PC-3 (cell line): ENCODE results near the gene MIB1. TPM values are rescaled to one million over a fixed set of nuclear protein-coding genes. Genes with fewer than 3 reads are reported as not detected.
"Not testable (repeated sequence)": the region's sequence is repeated elsewhere in the genome, so short reads cannot be mapped to it uniquely, and the experiment has no call there.

Experiments
- ATAC-seq: fragments of 200-7000 bp; cut with Tn5 transposase; 2 replicates; pipeline ENCODE4 v1.9.1; 2020; ENCODE audit warnings: mild to moderate bottlenecking, moderate library complexity
- BruUV-seq: library from RNA; stranded (reverse); fragments of 400-500 nt; replicated peaks from 2 replicates; lab custom pipeline; 2021; lab: Mats Ljungman, UMichigan
- CTCF ChIA-PET: fragments of 300-600 bp; sonication (Branson Sonifier 250); formaldehyde crosslinking; loops from one replicate; lab custom pipeline; 2022; ENCODE audit warnings: antibody characterized with exemption; lab: Charles Lee
- POLR2A ChIA-PET: fragments of 300-600 bp; sonication (Branson Sonifier 250); formaldehyde crosslinking; loops from one replicate; lab custom pipeline; 2022; ENCODE audit warnings: antibody characterized with exemption; ENCODE audit not compliant: unreplicated experiment; lab: Charles Lee
- DNase-seq: peaks from one replicate; pipeline ENCODE4 v3.0.0-alpha.2; 2015
- H2AFZ ChIP-seq: fragments of 300-600 bp; sonication (generic); 2 replicates; pipeline ENCODE4 v1.6.0; 2016; ENCODE audit warnings: antibody characterized with exemption, low read length
- H3F3A ChIP-seq: fragments of 300-600 bp; sonication (generic); one replicate; pipeline ENCODE4 v1.6.0; 2017; ENCODE audit warnings: antibody characterized with exemption, low read length, control low read depth, mild to moderate bottlenecking; ENCODE audit not compliant: unreplicated experiment
- H3K27ac ChIP-seq: fragments of 300-600 bp; sonication (generic); 2 replicates; pipeline ENCODE4 v1.5.1; 2016; ENCODE audit warnings: mild to moderate bottlenecking, low read length
- H3K27me3 ChIP-seq: fragments of 300-600 bp; sonication (generic); 2 replicates; pipeline ENCODE4 v1.6.1; 2016; ENCODE audit warnings: low read length, mixed read lengths
- H3K36me3 ChIP-seq: fragments of 300-600 bp; sonication (generic); 2 replicates; pipeline ENCODE4 v1.6.1; 2016; ENCODE audit warnings: low read depth, mixed run types, low read length, mixed read lengths
- H3K4me1 ChIP-seq: fragments of 300-600 bp; sonication (generic); 2 replicates; pipeline ENCODE4 v1.5.1; 2016; ENCODE audit warnings: low read length; ENCODE audit not compliant: insufficient read depth
- H3K4me2 ChIP-seq: fragments of 300-600 bp; sonication (generic); 2 replicates; pipeline ENCODE4 v1.6.0; 2016; ENCODE audit warnings: low read length
- H3K4me3 ChIP-seq: fragments of 300-600 bp; sonication (generic); 2 replicates; pipeline ENCODE4 v1.5.1; 2016; ENCODE audit warnings: mild to moderate bottlenecking, low read length, mixed read lengths
- H3K79me2 ChIP-seq: fragments of 300-600 bp; sonication (generic); 2 replicates; pipeline ENCODE4 v1.6.1; 2017; ENCODE audit warnings: low read length, mixed read lengths
- H3K9ac ChIP-seq: fragments of 300-600 bp; sonication (generic); 2 replicates; pipeline ENCODE4 v1.6.0; 2016; ENCODE audit warnings: mild to moderate bottlenecking, low read length
- H3K9me2 ChIP-seq: fragments of 300-600 bp; sonication (generic); replicated peaks from 2 replicates; pipeline ENCODE4 v1.6.1; 2016; ENCODE audit warnings: mixed run types, low read length, mixed read lengths
- H3K9me3 ChIP-seq: fragments of 300-600 bp; sonication (generic); 2 replicates; pipeline ENCODE4 v1.6.1; 2016; ENCODE audit warnings: low read length, mixed read lengths
- H4K20me1 ChIP-seq: fragments of 300-600 bp; sonication (generic); 2 replicates; pipeline ENCODE4 v1.6.1; 2016; ENCODE audit warnings: low read length, mixed read lengths
- EZH2 ChIP-seq: fragments of 300-600 bp; sonication (generic); IDR thresholded peaks from one replicate; pipeline ENCODE4 v1.6.1; 2017; ENCODE audit warnings: antibody characterized with exemption, mild to moderate bottlenecking, low read length; ENCODE audit not compliant: unreplicated experiment
- EZH2phosphoT487 ChIP-seq: fragments of 300-600 bp; sonication (generic); IDR thresholded peaks from 2 replicates; pipeline ENCODE4 v1.6.1; 2018; ENCODE audit warnings: mild to moderate bottlenecking, antibody characterized with exemption, low read length, borderline replicate concordance
- intact Hi-C: fragments of 100-400 bp; cut with micrococcal nuclease; formaldehyde crosslinking; loops from 2 replicates; pipeline ENCODE4 v1.9.0; 2023
- total RNA-seq: library from RNA; depleted of rRNA; stranded (reverse); fragments of >200 nt; gene quantifications from 2 replicates; pipeline ENCODE4 v1.2.3, GENCODE V29; 2014
- TF ChIP-seq, protein P1 (sequence below): fragments of 300-600 bp; sonication (generic); conservative IDR thresholded peaks from 2 replicates; pipeline ENCODE4 v1.5.1; 2017; ENCODE audit warnings: antibody characterized with exemption, low read depth, mild to moderate bottlenecking, low read length

The MIB1 gene
- total RNA-seq, 1 experiment from 2014 or later, result 25.1 TPM

DNA sequence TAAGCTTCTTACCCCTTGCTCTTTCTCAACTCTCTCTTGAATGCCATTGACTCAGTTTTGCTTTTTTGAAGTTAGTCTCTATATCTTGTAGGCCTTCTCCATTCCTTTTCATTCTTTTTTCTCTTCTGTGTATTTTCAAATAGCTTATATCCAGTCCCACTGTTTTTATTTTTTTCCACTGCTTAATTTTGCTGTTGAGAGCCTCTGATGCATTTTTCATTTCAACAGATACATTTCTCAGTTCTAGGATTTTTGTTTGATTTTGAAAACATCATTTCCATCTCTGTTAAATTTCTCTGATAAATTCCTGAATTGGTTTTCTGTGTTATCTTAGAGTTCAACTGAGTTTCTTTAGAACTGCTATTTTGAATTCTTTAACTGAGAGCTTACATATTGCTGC is 45.9 kb downstream of the MIB1 start:
- H3K27me3 ChIP-seq, result no peaks in the 10 kb centered on the region
- H3K36me3 ChIP-seq, result peaks cover 24% of the 10 kb centered on the region
- H2AFZ ChIP-seq, result no peak overlapping the region
- no peaks in the 10 kb centered on the region for H3F3A ChIP-seq
- intact Hi-C loops, result no loop called here
- BruUV-seq, result no TSS peak
- H3K9me2 ChIP-seq, result no peaks in the 10 kb centered on the region
- no peak for DNase-seq
- no peaks in the 10 kb centered on the region for H4K20me1 ChIP-seq
- H3K4me1 ChIP-seq, result no peaks in the 10 kb centered on the region
- no peak overlapping the region for H3K27ac ChIP-seq
- no peak overlapping the region for H3K9ac ChIP-seq
- TF ChIP-seq EZH2phosphoT487 (no peak), EZH2 (no peak)
- TF ChIP-seq, protein P1, sequence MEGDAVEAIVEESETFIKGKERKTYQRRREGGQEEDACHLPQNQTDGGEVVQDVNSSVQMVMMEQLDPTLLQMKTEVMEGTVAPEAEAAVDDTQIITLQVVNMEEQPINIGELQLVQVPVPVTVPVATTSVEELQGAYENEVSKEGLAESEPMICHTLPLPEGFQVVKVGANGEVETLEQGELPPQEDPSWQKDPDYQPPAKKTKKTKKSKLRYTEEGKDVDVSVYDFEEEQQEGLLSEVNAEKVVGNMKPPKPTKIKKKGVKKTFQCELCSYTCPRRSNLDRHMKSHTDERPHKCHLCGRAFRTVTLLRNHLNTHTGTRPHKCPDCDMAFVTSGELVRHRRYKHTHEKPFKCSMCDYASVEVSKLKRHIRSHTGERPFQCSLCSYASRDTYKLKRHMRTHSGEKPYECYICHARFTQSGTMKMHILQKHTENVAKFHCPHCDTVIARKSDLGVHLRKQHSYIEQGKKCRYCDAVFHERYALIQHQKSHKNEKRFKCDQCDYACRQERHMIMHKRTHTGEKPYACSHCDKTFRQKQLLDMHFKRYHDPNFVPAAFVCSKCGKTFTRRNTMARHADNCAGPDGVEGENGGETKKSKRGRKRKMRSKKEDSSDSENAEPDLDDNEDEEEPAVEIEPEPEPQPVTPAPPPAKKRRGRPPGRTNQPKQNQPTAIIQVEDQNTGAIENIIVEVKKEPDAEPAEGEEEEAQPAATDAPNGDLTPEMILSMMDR, result no peak
- H3K79me2 ChIP-seq, result no peaks in the 10 kb centered on the region
- no peak overlapping the region for H3K4me2 ChIP-seq
- no peak for ATAC-seq
- H3K9me3 ChIP-seq, result no peaks in the 10 kb centered on the region
- CTCF ChIA-PET, result no interaction called here
- no peak overlapping the region for H3K4me3 ChIP-seq
- POLR2A ChIA-PET, result no interaction called here

DNA sequence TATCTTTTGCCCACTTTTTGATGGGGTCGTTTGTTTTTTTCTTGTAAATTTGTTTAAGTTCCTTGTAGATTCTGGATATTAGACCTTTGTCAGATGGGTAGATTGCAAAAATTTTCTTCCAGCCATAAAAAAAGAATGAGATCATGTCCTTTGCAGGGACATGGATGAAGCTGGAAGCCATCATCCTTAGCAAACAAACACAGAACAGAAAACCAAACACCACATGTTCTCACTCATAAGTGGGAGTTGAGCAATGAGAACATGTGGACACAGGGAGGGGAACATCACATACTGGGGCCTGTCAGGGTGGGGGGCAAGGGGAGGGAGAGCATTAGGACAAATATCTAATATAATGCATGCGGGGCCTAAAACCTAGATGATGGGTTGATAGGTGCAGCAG is 55.5 kb downstream of the MIB1 start:
- POLR2A ChIA-PET, CTCF ChIA-PET, BruUV-seq, H3K27ac ChIP-seq, H2AFZ ChIP-seq, H3K9me3 ChIP-seq, intact Hi-C loops, ATAC-seq, H3F3A ChIP-seq, H4K20me1 ChIP-seq, H3K79me2 ChIP-seq, H3K4me1 ChIP-seq, DNase-seq, H3K9me2 ChIP-seq, H3K36me3 ChIP-seq, H3K27me3 ChIP-seq, H3K9ac ChIP-seq, H3K4me2 ChIP-seq, H3K4me3 ChIP-seq: not testable (repeated sequence)

GRCh38 chr18:21798126-21798525 is 57.5 kb downstream of the MIB1 start:
- no peaks in the 10 kb centered on the region for H4K20me1 ChIP-seq
- no peak for TF ChIP-seq EZH2
- TF ChIP-seq, protein P1, result no peak
- TF ChIP-seq EZH2phosphoT487, result no peak
- H2AFZ ChIP-seq, result no peak overlapping the region
- no peaks in the 10 kb centered on the region for H3F3A ChIP-seq
- H3K9ac ChIP-seq, result no peak overlapping the region
- DNase-seq, result no peak
- POLR2A ChIA-PET, result no interaction called here
- H3K27ac ChIP-seq, result no peak overlapping the region
- no peak overlapping the region for H3K4me2 ChIP-seq
- no TSS peak for BruUV-seq
- no peak overlapping the region for H3K4me3 ChIP-seq
- H3K79me2 ChIP-seq, result no peaks in the 10 kb centered on the region
- ATAC-seq, result no peak
- CTCF ChIA-PET, result no interaction called here
- no peaks in the 10 kb centered on the region for H3K4me1 ChIP-seq
- peaks cover 6% of the 10 kb centered on the region; the same call in 1 of the 2 replicates for H3K36me3 ChIP-seq
- no peaks in the 10 kb centered on the region for H3K27me3 ChIP-seq
- H3K9me3 ChIP-seq, result no peaks in the 10 kb centered on the region
- H3K9me2 ChIP-seq, result no peaks in the 10 kb centered on the region
- intact Hi-C loops, result no loop called here
